ENCODE results near the gene PRKACG. TPM values are rescaled to one million over a fixed set of nuclear protein-coding genes. Genes with fewer than 3 reads are reported as not detected.

The PRKACG gene
- total RNA-seq, 4 donors from 2014 or later, result not detected

DNA sequence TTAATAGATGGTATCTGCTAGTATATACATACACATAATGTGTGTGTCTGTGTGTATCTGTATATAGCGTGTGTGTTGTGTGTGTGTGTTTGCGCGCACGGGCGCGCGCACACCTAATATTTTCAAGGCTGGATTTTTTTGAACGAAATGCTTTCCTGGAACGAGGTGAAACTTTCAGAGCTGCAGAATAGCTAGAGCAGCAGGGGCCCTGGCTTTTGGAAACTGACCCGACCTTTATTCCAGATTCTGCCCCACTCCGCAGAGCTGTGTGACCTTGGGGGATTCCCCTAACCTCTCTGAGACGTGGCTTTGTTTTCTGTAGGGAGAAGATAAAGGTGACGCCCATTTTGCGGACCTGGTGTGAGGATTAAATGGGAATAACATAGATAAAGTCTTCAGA lies 22.4 kb upstream of the PRKACG start:
- TF ChIP-seq, protein P1, sequence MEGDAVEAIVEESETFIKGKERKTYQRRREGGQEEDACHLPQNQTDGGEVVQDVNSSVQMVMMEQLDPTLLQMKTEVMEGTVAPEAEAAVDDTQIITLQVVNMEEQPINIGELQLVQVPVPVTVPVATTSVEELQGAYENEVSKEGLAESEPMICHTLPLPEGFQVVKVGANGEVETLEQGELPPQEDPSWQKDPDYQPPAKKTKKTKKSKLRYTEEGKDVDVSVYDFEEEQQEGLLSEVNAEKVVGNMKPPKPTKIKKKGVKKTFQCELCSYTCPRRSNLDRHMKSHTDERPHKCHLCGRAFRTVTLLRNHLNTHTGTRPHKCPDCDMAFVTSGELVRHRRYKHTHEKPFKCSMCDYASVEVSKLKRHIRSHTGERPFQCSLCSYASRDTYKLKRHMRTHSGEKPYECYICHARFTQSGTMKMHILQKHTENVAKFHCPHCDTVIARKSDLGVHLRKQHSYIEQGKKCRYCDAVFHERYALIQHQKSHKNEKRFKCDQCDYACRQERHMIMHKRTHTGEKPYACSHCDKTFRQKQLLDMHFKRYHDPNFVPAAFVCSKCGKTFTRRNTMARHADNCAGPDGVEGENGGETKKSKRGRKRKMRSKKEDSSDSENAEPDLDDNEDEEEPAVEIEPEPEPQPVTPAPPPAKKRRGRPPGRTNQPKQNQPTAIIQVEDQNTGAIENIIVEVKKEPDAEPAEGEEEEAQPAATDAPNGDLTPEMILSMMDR (IDR thresholded peaks at IDR 0.05), result no peak
- no peak for ATAC-seq (ENCODE audit: low FRiP score)
- DNase-seq (ENCODE audit: low spot score), result no peak

DNA sequence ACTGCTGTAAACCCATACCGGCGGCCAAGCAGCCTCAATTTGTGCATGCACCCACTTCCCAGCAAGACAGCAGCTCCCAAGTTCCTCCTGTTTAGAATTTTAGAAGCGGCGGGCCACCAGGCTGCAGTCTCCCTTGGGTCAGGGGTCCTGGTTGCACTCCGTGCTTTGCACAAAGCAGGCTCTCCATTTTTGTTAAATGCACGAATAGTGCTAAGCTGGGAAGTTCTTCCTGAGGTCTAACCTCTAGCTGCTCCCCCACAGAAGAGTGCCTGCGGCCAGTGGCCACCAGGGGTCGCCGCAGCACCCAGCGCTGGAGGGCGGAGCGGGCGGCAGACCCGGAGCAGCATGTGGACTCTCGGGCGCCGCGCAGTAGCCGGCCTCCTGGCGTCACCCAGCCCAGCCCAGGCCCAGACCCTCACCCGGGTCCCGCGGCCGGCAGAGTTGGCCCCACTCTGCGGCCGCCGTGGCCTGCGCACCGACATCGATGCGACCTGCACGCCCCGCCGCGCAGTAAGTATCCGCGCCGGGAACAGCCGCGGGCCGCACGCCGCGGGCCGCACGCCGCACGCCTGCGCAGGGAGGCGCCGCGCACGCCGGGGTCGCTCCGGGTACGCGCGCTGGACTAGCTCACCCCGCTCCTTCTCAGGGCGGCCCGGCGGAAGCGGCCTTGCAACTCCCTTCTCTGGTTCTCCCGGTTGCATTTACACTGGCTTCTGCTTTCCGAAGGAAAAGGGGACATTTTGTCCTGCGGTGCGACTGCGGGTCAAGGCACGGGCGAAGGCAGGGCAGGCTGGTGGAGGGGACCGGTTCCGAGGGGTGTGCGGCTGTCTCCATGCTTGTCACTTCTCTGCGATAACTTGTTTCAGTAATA lies 21.8 kb upstream of the PRKACG start, which contains the start of gene FXN:
TSS of gene FXN (plus strand) at position 315 of the 871 bp plus-strand sequence. CDS start at position 346, 31 bp downstream.
- TF ChIP-seq, protein P1 (IDR thresholded peaks at IDR 0.05), result peak in 2 of 3 donors; percentile 53 to 82
- ATAC-seq (ENCODE audit: low FRiP score), result peak; percentile 98
- peak; percentile 58 for DNase-seq (ENCODE audit: low spot score)

DNA sequence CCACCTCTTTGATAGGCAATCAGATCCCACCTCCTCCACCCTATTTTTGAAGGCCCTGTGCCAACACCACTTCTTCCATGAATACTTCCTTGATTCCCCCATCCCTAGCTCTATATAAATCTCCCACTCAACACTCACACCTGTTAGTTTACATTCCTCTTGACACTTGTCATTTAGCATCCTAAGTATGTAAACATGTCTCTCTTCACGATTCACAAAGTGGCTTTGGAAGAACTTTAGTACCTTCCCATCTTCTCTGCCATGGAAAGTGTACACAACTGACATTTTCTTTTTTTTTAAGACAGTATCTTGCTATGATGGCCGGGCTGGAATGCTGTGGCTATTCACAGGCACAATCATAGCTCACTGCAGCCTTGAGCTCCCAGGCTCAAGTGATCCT lies 20.2 kb upstream of the PRKACG start:
- TF ChIP-seq, protein P1 (IDR thresholded peaks at IDR 0.05), result no peak
- ATAC-seq (ENCODE audit: low FRiP score) (no peak), DNase-seq (ENCODE audit: low spot score) (no peak)

DNA sequence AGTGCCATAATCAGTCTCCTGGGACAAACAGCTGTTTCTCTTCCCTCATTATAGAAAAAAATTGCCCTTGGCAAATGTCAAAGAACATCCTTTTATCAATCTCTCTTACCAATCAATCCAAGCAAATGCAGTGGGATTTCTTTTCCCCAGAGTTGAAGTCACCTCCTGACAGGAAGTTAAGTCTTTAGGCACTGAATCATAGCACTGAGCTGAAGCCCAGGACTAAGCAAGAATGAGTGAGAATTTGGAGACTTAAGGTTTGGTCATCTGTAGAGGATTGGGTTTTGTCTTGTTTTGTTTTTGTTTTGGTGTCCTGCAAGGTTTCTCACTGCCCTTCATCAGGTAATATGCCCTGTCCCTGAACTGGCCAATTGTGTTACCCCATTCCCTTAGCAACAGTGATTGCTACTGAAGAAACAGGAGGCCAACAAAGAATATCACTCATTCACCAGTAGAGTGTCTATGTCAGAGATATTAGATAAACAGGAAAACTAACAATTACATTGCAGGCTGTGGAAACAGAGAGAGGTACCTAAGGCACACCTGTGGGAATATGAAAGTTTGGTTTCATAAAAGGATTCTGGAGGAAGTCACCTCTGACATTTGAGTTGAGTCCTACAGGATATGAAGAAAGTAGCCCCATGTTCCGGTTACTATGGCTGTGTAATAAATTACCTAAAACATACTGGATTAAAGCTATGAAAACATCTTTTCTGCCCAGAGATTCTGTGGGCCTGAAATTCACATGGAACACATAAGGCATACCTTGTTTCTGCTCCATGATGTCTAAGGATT lies 17.1 kb upstream of the PRKACG start:
- ATAC-seq (ENCODE audit: low FRiP score), result no peak

DNA sequence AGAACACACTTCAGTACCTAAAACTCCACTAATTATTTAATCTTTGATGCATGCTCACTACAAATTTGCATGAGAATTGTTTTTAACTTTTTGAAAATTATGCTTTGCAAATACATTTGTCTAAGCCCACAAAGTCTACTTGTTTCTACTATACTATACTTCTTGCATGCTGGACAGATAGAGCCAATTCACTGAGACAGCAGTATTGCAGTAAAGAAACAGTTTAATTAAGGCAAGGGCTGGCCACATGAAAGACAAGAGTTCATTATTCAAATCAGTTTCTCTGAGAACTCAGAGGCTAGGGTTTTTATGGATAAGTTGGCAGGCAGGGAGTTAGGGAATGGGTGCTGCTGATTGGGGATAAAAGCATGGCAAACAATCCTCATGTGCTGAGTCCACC lies 15.6 kb upstream of the PRKACG start:
- TF ChIP-seq, protein P1 (IDR thresholded peaks at IDR 0.05), result no peak
- DNase-seq (ENCODE audit: low spot score) (no peak), ATAC-seq (ENCODE audit: low FRiP score) (no peak)

More for the DNA sequence above, 17.1 kb upstream of the PRKACG start:
- DNase-seq (ENCODE audit: low spot score), result no peak
- TF ChIP-seq, protein P1 (IDR thresholded peaks at IDR 0.05), result no peak

DNA sequence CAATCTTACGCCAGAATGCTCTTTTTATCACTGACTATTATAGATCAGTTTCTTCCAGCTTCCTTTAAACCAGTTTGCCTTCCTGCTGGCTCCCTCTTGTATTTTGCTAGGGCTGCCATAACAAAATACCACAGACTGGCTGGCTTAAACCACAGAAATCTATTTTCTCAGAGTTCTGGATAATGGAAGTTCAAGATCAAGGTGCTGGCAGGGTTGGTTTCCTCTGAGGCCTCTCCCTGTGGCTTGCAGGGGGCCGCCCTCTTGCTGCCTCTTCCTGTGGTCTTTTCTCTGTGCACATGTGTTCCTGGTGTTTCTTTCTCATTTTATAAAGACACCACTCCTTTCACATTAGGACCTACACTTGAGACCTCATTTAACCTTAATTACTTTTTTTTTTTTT lies 14.8 kb upstream of the PRKACG start:
- TF ChIP-seq, protein P1 (IDR thresholded peaks at IDR 0.05), result no peak
- ATAC-seq (ENCODE audit: low FRiP score) (no peak), DNase-seq (ENCODE audit: low spot score) (no peak)
